HL-60/S4 treated with phorbol 12-myristate 13-acetate at 8.2 ng/mL for 4 days and 3 days (cell line): Measurements from ENCODE around the gene LRP6.
"Not testable (repeated sequence)": the region's sequence is repeated elsewhere in the genome, so short reads cannot be mapped to it uniquely, and the experiment has no call there.

Experiments
- in situ Hi-C: fragments of 300-500 bp; cut with MboI; formaldehyde crosslinking; loops from 2 replicates; pipeline ENCODE4 v1.15.0; 2022; ENCODE audit warnings: low sequenced_read_pairs

LRP6 gene

GRCh38 chr12:12266389-12266872 lies 413 bp downstream of the LRP6 start:
- in situ Hi-C loops: no loop called here

GRCh38 chr12:12265571-12266388 lies 1.1 kb downstream of the LRP6 start:
- in situ Hi-C loops: no loop called here

- in situ Hi-C loops: no loop called here
Measured at GRCh38 chr12:12265035-12265434, 1.8 kb downstream of the LRP6 start.

- in situ Hi-C loops: no loop called here
Measured at GRCh38 chr12:12263909-12264308, 2.9 kb downstream of the LRP6 start.

GRCh38 chr12:12256291-12256757 lies 10.5 kb downstream of the LRP6 start:
- in situ Hi-C loops: not testable (repeated sequence)

- in situ Hi-C loops: no loop called here
Measured at GRCh38 chr12:12254553-12254952, 12.3 kb downstream of the LRP6 start.

- in situ Hi-C loops: no loop called here
Measured at GRCh38 chr12:12249216-12250050, 17.4 kb downstream of the LRP6 start.

- in situ Hi-C loops: no loop called here
Measured at GRCh38 chr12:12247584-12247983, 19.3 kb downstream of the LRP6 start.

GRCh38 chr12:12244341-12244740 lies 22.5 kb downstream of the LRP6 start:
- in situ Hi-C loops: no loop called here

- in situ Hi-C loops: no loop called here
Measured at GRCh38 chr12:12240662-12241340, 26.0 kb downstream of the LRP6 start.

- in situ Hi-C loops: no loop called here
Measured at GRCh38 chr12:12239127-12239526, 27.7 kb downstream of the LRP6 start.

- in situ Hi-C loops: no loop called here
Measured at GRCh38 chr12:12238605-12239004, 28.2 kb downstream of the LRP6 start.

- in situ Hi-C loops: no loop called here
Measured at GRCh38 chr12:12236896-12237295, 29.9 kb downstream of the LRP6 start.

GRCh38 chr12:12230275-12230674 lies 36.6 kb downstream of the LRP6 start:
- in situ Hi-C loops: no loop called here

GRCh38 chr12:12229556-12230092 lies 37.2 kb downstream of the LRP6 start:
- in situ Hi-C loops: no loop called here

GRCh38 chr12:12228402-12228801 lies 38.4 kb downstream of the LRP6 start:
- in situ Hi-C loops: no loop called here

GRCh38 chr12:12226187-12226586 lies 40.7 kb downstream of the LRP6 start:
- in situ Hi-C loops: no loop called here

GRCh38 chr12:12224240-12224940 lies 42.5 kb downstream of the LRP6 start:
- in situ Hi-C loops: loop anchor here (25.0 kb wide), 1 partner anchor 112 kb away; no protein-coding TSS in a partner anchor

GRCh38 chr12:12221560-12221959 lies 45.3 kb downstream of the LRP6 start:
- in situ Hi-C loops: loop anchor here (25.0 kb wide), 1 partner anchor 109 kb away; no protein-coding TSS in a partner anchor

- in situ Hi-C loops: loop anchor here (25.0 kb wide), 1 partner anchor 107 kb away; no protein-coding TSS in a partner anchor
Measured at GRCh38 chr12:12219664-12220063, 47.2 kb downstream of the LRP6 start.
